CD4-positive, alpha-beta T cell (primary cell): ENCODE measurements around the gene SDC1. TPM values are rescaled to one million over a fixed set of nuclear protein-coding genes. Genes with fewer than 3 reads are reported as not detected.
A peak's percentile ranks its signal among the peaks of the same experiment; 100 is the strongest.

Source experiments
- ATAC-seq: fragments of 200-7000 bp; cut with Tn5 transposase; one replicate; pipeline ENCODE4 v1.10.0; 2022; ENCODE audit warnings: mild to moderate bottlenecking; ENCODE audit not compliant: poor library complexity
- CTCF ChIA-PET: fragments of 350-600 bp; sonication (Branson Sonifier 250); formaldehyde crosslinking; loops from one replicate; lab custom pipeline; 2021; ENCODE audit warnings: antibody characterized with exemption, inconsistent platforms; lab: Charles Lee
- POLR2A ChIA-PET: fragments of 350-600 bp; sonication (Branson Sonifier 250); formaldehyde crosslinking; loops from one replicate; lab custom pipeline; 2021; ENCODE audit warnings: antibody characterized with exemption, inconsistent platforms; lab: Charles Lee
- DNase-seq, 14 experiments: peaks; one replicate each; pipeline ENCODE4 v3.0.0-alpha.2; 2013 to 2020; ENCODE audit warnings: mixed read lengths in 2 of 14
- H3K27ac ChIP-seq, 2 donors: one replicate each; pipeline versions ENCODE4 v1.5.1 to v1.7.0; 2013; ENCODE audit warnings: low read length in 2 of 2, low read depth in 1 of 2, mild to moderate bottlenecking in 1 of 2
- H3K27me3 ChIP-seq, 2 experiments: 1 replicate in 1 of 2; 2 replicates in 1 of 2; pipeline versions ENCODE4 v1.6.1 to v1.7.0; 2013; ENCODE audit warnings: low read length in 2 of 2, control low read depth in 1 of 2, mild to moderate bottlenecking in 1 of 2, moderate library complexity in 1 of 2; ENCODE audit not compliant: insufficient read depth in 2 of 2, control insufficient read depth in 1 of 2
- H3K36me3 ChIP-seq: one replicate; pipeline ENCODE4 v1.6.1; 2013; ENCODE audit warnings: low read length, control low read depth; ENCODE audit not compliant: insufficient read depth
- H3K4me1 ChIP-seq: one replicate; pipeline ENCODE4 v1.6.1; 2013; ENCODE audit warnings: low read length, control low read depth; ENCODE audit not compliant: insufficient read depth
- H3K4me3 ChIP-seq: one replicate; pipeline ENCODE4 v1.5.1; 2013; ENCODE audit warnings: mild to moderate bottlenecking, low read length, moderate library complexity
- H3K9me3 ChIP-seq, 2 experiments: 1 replicate in 1 of 2; 2 replicates in 1 of 2; pipeline versions ENCODE4 v1.6.1 to v1.7.0; 2013; ENCODE audit warnings: low read length in 2 of 2, mild to moderate bottlenecking in 2 of 2, control low read depth in 1 of 2, moderate library complexity in 1 of 2; ENCODE audit not compliant: control insufficient read depth in 1 of 2, insufficient read depth in 1 of 2
- H3K27ac Mint-ChIP-seq: one replicate; pipeline ENCODE4 v1.8.0; 2020; ENCODE audit warnings: mixed read lengths
- H3K27me3 Mint-ChIP-seq: one replicate; pipeline ENCODE4 v1.8.0; 2021; ENCODE audit warnings: mixed read lengths
- H3K36me3 Mint-ChIP-seq: one replicate; pipeline ENCODE4 v1.8.0; 2021; ENCODE audit warnings: low read depth, mixed read lengths
- H3K4me1 Mint-ChIP-seq: one replicate; pipeline ENCODE4 v1.8.0; 2021; ENCODE audit warnings: low read depth, mixed read lengths
- H3K4me3 Mint-ChIP-seq: one replicate; pipeline ENCODE4 v1.8.0; 2020; ENCODE audit warnings: mild to moderate bottlenecking, mixed read lengths
- H3K9me3 Mint-ChIP-seq: one replicate; pipeline ENCODE4 v1.8.0; 2020; ENCODE audit warnings: mixed read lengths
- intact Hi-C, 2 experiments: fragments of 100-400 bp; cut with DNase I in 1 of 2; cut with micrococcal nuclease in 1 of 2; formaldehyde crosslinking; loops; one replicate each; pipeline versions ENCODE4 v1.15.1 to v1.9.0; 2023 to 2025; cut with DNase I, micrococcal nuclease
- total RNA-seq, 174 experiments: library from RNA in 2 of 174; stranded (reverse) in 2 of 174; gene quantifications; one replicate each; pipeline ENCODE4 v1.2.3 and lab custom pipeline; 2021 to 2026
- TF ChIP-seq, protein P1 (sequence below): fragments of 200-600 bp; IDR thresholded peaks from one replicate; pipeline ENCODE4 v1.8.0; 2022; ENCODE audit warnings: antibody characterized with exemption, mild to moderate bottlenecking

The SDC1 gene
- total RNA-seq, 2 experiments from 2014 or later = not detected

DNA sequence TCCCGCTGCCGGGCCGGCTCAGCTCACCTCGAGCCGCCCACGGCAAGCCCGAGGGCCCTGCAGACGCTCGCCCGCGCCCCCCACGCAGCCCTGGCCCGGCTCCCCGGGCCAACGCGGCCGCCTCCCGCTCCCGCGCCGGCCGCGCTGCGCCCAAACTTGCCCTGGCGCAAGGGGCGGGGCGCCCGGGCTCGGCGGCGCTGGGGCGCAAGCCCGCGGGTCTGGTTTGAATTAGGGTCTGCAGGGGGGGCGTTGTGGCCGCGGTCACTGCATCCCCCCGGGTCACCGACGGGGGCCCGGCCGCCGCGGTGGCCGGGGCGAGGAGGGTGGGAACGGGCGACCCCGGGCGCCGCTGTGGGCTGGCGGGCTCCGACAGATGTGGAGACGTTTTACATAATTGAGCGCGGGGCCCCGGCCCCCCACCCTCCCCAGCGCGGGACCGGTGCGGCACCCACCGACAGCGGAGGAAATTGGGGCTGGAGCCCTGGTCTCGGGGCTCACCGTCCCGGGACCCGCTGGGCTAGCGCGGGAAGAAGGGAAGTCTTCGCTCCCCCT lies 690 bp downstream of the SDC1 start:
- TF ChIP-seq, protein P1, sequence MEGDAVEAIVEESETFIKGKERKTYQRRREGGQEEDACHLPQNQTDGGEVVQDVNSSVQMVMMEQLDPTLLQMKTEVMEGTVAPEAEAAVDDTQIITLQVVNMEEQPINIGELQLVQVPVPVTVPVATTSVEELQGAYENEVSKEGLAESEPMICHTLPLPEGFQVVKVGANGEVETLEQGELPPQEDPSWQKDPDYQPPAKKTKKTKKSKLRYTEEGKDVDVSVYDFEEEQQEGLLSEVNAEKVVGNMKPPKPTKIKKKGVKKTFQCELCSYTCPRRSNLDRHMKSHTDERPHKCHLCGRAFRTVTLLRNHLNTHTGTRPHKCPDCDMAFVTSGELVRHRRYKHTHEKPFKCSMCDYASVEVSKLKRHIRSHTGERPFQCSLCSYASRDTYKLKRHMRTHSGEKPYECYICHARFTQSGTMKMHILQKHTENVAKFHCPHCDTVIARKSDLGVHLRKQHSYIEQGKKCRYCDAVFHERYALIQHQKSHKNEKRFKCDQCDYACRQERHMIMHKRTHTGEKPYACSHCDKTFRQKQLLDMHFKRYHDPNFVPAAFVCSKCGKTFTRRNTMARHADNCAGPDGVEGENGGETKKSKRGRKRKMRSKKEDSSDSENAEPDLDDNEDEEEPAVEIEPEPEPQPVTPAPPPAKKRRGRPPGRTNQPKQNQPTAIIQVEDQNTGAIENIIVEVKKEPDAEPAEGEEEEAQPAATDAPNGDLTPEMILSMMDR = no peak
- H3K9me3 Mint-ChIP-seq = no peaks in the 10 kb centered on the region
- CTCF ChIA-PET = no interaction called here
- intact Hi-C loops = no loop called here
- H3K4me3 ChIP-seq = no peak overlapping the region
- POLR2A ChIA-PET = no interaction called here
- peaks cover 22 to 55% of the 10 kb centered on the region in 2 experiments for H3K27me3 ChIP-seq
- no peaks in the 10 kb centered on the region for H3K36me3 Mint-ChIP-seq
- no peaks in the 10 kb centered on the region for H3K36me3 ChIP-seq
- no peak overlapping the region for H3K27ac Mint-ChIP-seq
- peaks cover 16% of the 10 kb centered on the region for H3K4me1 ChIP-seq
- peaks cover 59% of the 10 kb centered on the region for H3K27me3 Mint-ChIP-seq
- ATAC-seq (no peak), DNase-seq (no peak)
- H3K27ac ChIP-seq = no peak overlapping the region
- peaks cover 0 to 7% of the 10 kb centered on the region in 2 experiments for H3K9me3 ChIP-seq
- H3K4me3 Mint-ChIP-seq = no peak overlapping the region
- no peaks in the 10 kb centered on the region for H3K4me1 Mint-ChIP-seq

DNA sequence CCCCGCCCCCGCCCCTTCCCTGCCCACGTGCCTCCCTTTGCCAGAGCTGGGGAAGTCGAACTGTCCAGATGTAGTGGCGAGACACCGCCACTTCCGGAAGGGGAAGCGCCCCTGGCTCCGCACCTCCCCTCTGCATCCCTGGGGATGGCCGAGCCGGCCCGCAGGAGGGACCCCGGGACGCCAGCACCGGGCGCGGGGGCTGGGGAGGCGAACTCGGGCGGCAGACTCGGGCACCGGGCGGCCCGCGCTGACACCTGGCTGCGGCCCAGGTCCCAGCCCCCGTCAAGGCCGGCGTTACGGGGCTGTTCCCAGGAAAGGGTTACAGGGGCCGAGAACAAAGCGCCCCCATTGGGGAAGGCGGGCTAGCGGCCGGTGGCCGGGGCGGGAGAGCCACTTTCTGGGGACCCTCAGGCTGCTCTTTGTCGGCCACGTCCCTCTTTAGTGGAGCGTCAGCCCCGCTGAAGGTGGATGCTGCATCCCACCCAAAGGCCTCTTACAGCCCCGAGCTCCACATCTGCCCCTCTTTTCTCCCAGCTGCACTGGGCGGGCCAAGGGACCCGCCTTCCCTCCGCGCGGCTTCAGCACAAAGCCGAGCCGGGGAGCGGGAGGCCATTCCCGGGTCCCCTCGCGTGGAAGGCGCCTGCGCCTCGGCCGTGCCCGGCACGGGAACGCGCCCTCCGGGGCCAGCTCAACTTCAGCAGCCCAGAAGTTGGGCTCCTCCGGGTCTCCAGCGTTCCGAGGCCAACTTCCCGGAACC lies 1.3 kb downstream of the SDC1 start:
- no peaks in the 10 kb centered on the region for H3K36me3 ChIP-seq
- ATAC-seq = no peak
- peaks cover 27 to 55% of the 10 kb centered on the region in 2 experiments for H3K27me3 ChIP-seq
- no peak overlapping the region for H3K4me3 Mint-ChIP-seq
- peak in 1 of 14 experiments; percentile 31 for DNase-seq
- H3K27ac Mint-ChIP-seq = no peak overlapping the region
- H3K4me3 ChIP-seq = no peak overlapping the region
- H3K9me3 Mint-ChIP-seq = no peaks in the 10 kb centered on the region
- POLR2A ChIA-PET = no interaction called here
- peaks cover 16% of the 10 kb centered on the region for H3K4me1 ChIP-seq
- TF ChIP-seq, protein P1 = no peak
- peaks cover 0 to 7% of the 10 kb centered on the region in 2 experiments for H3K9me3 ChIP-seq
- H3K27ac ChIP-seq = no peak overlapping the region
- intact Hi-C loops = no loop called here
- peaks cover 54% of the 10 kb centered on the region for H3K27me3 Mint-ChIP-seq
- CTCF ChIA-PET = no interaction called here
- H3K4me1 Mint-ChIP-seq = no peaks in the 10 kb centered on the region
- no peaks in the 10 kb centered on the region for H3K36me3 Mint-ChIP-seq

DNA sequence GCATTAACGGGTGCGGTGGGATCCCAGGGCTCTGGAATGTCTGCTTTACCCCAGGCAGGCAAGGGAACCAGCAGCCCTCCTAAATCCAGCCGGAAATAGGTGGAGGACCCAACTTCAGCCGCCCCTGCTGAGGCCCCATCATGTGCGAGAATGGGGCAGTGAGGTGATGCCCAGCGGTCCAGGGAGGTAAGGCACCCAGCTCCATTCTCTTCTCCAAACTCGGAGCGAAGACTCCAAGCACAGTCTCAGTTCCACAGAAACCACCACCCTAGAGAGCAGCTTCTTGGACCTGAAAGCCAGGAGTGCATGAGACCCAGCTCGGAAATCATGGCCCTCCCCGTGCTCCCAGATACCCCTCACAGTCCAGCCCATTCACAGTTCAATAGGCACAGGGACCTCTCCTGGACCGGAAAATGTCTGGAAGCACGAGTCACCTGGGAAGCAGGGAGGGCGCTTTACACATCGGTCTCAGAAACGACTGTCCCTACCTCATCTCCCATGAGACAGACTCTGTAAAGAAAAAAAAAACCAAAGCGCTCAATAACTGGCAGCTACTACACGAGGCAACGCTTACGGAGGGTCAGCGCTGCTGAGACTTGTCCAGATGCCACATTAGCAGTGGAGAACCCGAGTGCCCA lies 2.0 kb downstream of the SDC1 start:
- Mint-ChIP-seq H3K36me3 (no peaks in the 10 kb centered on the region), H3K4me1 (no peaks in the 10 kb centered on the region), H3K27me3 (peaks cover 47% of the 10 kb centered on the region), H3K9me3 (no peaks in the 10 kb centered on the region), H3K27ac (no peak overlapping the region), H3K4me3 (peak overlapping the region; percentile 56)
- Histone ChIP-seq H3K36me3 (no peaks in the 10 kb centered on the region), H3K9me3 (peaks cover 0 to 7% of the 10 kb centered on the region in 2 experiments), H3K27ac (no peak overlapping the region), H3K4me3 (no peak overlapping the region), H3K27me3 (peaks cover 27 to 51% of the 10 kb centered on the region in 2 experiments), H3K4me1 (peaks cover 16% of the 10 kb centered on the region)
- ATAC-seq (no peak), DNase-seq (no peak)
- intact Hi-C loops = no loop called here
- POLR2A ChIA-PET = no interaction called here
- TF ChIP-seq, protein P1 = no peak
- CTCF ChIA-PET = no interaction called here
